ENCODE data around the gene TTC3.
A peak's percentile ranks its signal among the peaks of the same experiment; 100 is the strongest.
"Not testable (repeated sequence)": the region's sequence is repeated elsewhere in the genome, so short reads cannot be mapped to it uniquely, and the experiment has no call there.

Gene TTC3

GRCh38 chr21:37222248-37222647, 149.2 kb downstream of the TTC3 start:
- DNase-seq (ENCODE audit: low read depth in 2 of 2), result not testable (repeated sequence)

- DNase-seq (ENCODE audit: low read depth in 2 of 2), result no peak
Observed at GRCh38 chr21:37223804-37224345, 150.8 kb downstream of the TTC3 start.

GRCh38 chr21:37224861-37225839, 152.1 kb downstream of the TTC3 start:
- peak in 1 of 2 donors; percentile 25 for DNase-seq (ENCODE audit: low read depth in 2 of 2)

GRCh38 chr21:37226041-37226920, 153.2 kb downstream of the TTC3 start:
- DNase-seq (ENCODE audit: low read depth in 2 of 2), result no peak

- DNase-seq (ENCODE audit: low read depth in 2 of 2), result no peak
Observed at GRCh38 chr21:37227071-37228002, 154.3 kb downstream of the TTC3 start.

- no peak for DNase-seq (ENCODE audit: low read depth in 2 of 2)
Observed at GRCh38 chr21:37228003-37228400, 154.9 kb downstream of the TTC3 start.

- DNase-seq (ENCODE audit: low read depth in 2 of 2), result no peak
Observed at GRCh38 chr21:37230632-37231248, 157.7 kb downstream of the TTC3 start.

- DNase-seq (ENCODE audit: low read depth in 2 of 2), result no peak
Observed at GRCh38 chr21:37231249-37231645, 158.2 kb downstream of the TTC3 start.

GRCh38 chr21:37231671-37232070, 158.6 kb downstream of the TTC3 start:
- DNase-seq (ENCODE audit: low read depth in 2 of 2), result no peak

GRCh38 chr21:37232274-37233018, 159.4 kb downstream of the TTC3 start:
- DNase-seq (ENCODE audit: low read depth in 2 of 2), result no peak

GRCh38 chr21:37233551-37234146, 160.6 kb downstream of the TTC3 start:
- no peak for DNase-seq (ENCODE audit: low read depth in 2 of 2)

GRCh38 chr21:37237346-37237745, 164.3 kb downstream of the TTC3 start:
- DNase-seq (ENCODE audit: low read depth in 2 of 2), result no peak

GRCh38 chr21:37237764-37238163, 164.7 kb downstream of the TTC3 start:
- DNase-seq (ENCODE audit: low read depth in 2 of 2), result no peak

GRCh38 chr21:37240978-37241377, 167.9 kb downstream of the TTC3 start:
- DNase-seq (ENCODE audit: low read depth in 2 of 2), result no peak

GRCh38 chr21:37241426-37241825, 168.4 kb downstream of the TTC3 start:
- DNase-seq (ENCODE audit: low read depth in 2 of 2), result no peak

GRCh38 chr21:37243961-37244360, 170.9 kb downstream of the TTC3 start:
- no peak for DNase-seq (ENCODE audit: low read depth in 2 of 2)

- DNase-seq (ENCODE audit: low read depth in 2 of 2), result no peak
Observed at GRCh38 chr21:37244501-37245095, 171.5 kb downstream of the TTC3 start.

GRCh38 chr21:37245151-37245550, 172.1 kb downstream of the TTC3 start:
- DNase-seq (ENCODE audit: low read depth in 2 of 2), result no peak

GRCh38 chr21:37248298-37248697, 175.2 kb downstream of the TTC3 start:
- DNase-seq (ENCODE audit: low read depth in 2 of 2), result no peak

Measured in activated CD8-positive, alpha-beta memory T cell treated with anti-CD3 and anti-CD28 coated beads for 4 hours (primary cell).